GM18868 (cell line): ENCODE measurements around the gene CCDC127.
"Not testable (repeated sequence)": the region's sequence is repeated elsewhere in the genome, so short reads cannot be mapped to it uniquely, and the experiment has no call there.

ENCODE experiments used
- ATAC-seq: cut with Tn5 transposase; IDR thresholded peaks from one replicate; pipeline ENCODE4 v1.9.1; 2021; ENCODE audit warnings: mild to moderate bottlenecking, moderate library complexity; ENCODE audit not compliant: unreplicated experiment

CCDC127 gene

GRCh38 chr5:204462-204861 is 13.5 kb downstream of the CCDC127 start:
- no peak for ATAC-seq

GRCh38 chr5:204001-204400 is 14.0 kb downstream of the CCDC127 start:
- no peak for ATAC-seq

GRCh38 chr5:203246-203930 is 14.6 kb downstream of the CCDC127 start:
- ATAC-seq, result no peak

DNA sequence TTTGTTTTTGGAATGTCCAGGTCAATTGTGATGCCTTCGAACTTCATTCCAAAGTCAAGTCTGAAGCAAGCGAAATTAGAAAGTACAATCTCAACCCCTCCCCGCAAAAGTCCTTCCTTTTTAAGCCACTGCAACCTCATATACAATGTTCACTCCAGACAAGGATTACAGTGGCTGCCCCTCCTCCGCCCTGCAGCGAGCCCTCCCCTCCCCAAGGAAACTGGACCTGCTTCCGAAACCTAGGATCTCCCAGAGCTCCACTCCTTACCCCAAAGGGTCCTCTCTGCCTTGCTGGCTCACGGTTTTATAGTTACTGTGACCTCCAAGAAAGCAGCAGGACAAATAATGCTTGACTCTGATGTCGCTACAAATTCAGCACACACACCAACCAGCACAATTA is 16.3 kb downstream of the CCDC127 start:
- no peak for ATAC-seq

- no peak for ATAC-seq
Observed at GRCh38 chr5:200985-201384, 17.0 kb downstream of the CCDC127 start.

GRCh38 chr5:199950-200645 is 17.9 kb downstream of the CCDC127 start:
- no peak for ATAC-seq

GRCh38 chr5:199197-199949 is 18.6 kb downstream of the CCDC127 start:
- ATAC-seq, result no peak

DNA sequence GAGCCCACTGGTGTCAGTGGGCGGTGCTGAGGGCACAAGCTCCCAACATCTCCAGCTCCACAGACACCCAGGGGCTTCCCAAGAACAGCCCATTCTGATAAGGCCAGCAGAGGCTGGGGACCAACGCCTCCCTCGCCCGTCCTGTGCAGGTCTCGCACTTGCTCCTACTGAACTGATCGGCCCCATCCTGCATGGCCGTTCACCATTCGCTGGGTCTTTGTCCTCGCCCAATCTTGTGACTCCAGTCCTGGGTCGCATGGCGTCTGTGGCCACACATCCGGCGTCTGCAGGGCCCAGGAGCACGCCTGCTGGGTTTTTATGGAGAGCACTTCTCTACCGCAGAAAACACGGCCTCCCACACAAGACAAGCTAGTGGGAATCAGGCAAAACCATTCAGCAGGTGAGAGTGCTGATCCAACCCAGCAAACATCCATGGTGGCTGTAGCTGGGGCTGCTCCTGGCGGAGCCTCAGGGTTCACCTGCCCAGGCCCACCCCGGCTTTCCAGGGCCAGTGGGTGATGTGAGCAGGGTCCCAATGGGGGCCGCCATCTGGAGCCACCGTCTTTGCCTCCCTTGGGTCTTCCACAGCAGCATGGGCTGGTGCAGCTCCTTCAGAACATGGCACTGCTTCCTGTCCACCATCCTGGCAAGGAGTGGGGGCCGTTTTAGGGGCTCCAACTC is 19.3 kb downstream of the CCDC127 start:
- ATAC-seq, result no peak

DNA sequence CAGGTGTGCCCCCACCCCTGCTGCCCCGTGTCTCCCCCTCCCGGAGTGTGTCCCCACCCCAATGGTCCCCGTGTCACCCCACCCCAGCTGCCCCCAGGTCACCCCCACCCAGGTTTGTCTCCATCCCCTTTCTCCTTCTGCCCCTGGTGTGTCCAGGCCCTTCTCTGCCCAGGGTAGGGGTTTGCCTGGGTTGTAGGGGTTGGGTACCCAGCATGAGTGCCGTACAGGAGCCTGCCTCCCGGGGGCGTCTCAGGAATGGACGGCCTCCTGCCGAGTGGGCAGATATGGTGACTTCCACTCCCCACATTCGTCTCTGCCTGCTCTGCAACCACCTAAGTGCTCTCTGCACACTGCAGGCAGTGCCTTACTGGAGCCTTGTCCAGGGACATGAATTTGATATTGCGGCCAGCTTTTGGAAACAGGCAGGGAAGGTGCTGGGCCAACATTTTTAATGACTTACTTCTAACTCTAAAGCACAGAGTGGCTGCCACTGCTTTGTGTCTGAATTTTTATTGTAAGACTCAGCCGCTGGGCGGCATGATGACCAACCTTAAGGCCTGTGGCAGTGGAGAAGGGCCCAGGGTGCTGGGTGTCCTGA is 20.0 kb downstream of the CCDC127 start:
- no peak for ATAC-seq

DNA sequence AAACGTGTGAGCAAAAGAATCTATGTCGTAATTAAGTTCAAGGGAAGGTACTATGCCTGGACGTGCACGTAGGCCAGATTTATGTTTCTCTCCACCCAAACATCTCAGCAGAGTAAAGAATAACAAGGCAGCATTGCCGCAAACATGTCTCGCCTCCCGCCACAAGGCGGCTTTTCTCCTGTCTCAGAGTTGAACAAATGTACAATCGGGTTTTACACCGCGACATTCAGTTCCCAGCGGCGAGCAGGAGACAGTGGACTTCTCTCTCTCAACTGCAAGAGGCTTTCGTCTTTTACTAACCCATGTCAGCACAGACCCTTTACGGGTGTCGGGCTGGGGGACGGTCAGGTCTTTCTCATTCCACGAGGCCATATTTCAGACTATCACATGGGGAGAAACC is 20.9 kb downstream of the CCDC127 start:
- not testable (repeated sequence) for ATAC-seq

DNA sequence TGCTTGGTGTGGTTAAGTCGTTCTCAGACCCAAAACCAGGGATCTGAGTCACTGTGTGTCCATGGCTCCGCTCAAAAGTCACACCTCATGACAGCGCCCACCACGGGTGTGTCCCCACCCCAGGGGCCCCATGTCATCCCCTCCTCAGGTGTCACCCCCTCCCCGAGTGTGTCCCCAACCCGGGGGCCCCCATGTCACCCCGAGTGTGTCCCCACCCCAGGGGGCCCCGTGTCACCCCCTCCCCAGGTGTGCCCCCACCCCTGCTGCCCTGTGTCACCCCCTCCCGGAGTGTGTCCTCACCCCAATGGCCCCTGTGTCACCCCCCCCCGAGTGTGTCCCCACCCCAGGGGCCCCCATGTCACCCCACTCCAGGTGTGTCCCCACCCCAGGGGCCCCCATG is 21.6 kb downstream of the CCDC127 start:
- no peak for ATAC-seq

- ATAC-seq, result no peak
Observed at GRCh38 chr5:195401-196160, 22.4 kb downstream of the CCDC127 start.

DNA sequence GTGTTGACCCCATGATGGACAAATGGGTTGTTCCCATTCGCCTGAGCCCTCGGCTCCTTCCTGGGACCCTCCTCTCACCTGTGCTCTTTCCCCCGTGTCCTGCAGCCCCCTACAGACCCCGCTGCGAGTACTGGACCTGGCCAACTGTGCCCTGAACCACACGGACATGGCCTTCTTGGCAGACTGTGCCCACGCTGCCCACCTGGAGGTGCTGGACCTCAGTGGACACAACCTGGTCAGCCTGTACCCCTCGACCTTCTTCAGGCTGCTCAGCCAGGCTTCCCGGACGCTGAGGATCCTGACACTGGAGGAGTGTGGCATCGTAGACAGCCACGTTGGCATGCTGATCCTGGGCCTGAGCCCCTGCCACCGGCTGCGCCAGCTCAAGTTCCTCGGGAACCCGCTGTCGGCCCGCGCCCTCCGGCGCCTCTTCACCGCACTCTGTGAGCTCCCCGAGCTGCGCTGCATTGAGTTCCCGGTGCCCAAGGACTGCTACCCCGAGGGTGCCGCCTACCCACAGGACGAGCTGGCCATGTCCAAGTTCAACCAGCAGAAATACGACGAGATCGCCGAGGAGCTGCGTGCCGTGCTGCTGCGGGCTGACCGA is 23.2 kb downstream of the CCDC127 start:
- ATAC-seq, result no peak

GRCh38 chr5:194102-194501 is 23.9 kb downstream of the CCDC127 start:
- ATAC-seq, result no peak

DNA sequence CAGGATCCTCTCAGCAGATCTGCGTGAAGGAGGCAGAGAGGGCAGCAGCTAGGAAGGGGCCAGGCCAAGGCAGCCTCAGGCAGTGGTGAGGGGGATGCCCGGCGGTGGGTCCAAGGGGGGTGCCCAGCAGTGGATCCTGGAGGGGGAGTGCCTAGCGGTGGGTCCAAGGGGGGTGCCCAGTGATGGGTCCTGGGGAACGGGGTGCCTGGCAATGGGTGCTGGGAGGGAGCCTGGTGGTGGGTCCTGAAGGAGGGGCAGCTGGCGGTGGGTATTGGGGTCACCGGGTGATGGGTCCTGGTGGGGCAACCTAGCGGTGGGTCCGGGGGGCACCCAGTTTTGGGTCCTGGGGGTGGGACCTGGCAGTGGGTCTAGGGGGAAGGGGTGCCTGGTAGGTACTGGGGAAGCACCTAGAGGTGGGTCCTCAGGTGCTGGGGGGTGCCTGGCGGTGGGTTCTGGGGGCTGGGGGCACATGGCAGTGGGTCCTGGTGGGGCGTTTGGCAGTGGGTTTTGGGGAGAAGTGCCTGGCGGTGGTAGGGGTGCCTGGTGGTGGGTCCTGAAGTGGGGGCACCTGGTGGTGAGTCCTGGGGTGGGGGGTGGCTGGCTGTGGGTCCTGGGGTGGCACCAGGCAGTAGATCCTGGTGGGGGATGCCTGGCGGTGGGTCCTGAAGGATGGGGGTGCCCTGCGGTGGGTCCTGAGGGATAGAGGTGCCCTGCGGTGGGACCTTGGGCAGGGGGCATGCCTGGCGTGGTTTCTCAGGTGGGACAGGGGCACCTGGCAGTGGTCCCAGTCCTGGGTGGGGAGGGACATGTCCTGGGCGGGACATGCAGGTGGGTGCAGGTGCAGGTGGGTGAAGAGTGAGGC is 24.8 kb downstream of the CCDC127 start:
- no peak for ATAC-seq

DNA sequence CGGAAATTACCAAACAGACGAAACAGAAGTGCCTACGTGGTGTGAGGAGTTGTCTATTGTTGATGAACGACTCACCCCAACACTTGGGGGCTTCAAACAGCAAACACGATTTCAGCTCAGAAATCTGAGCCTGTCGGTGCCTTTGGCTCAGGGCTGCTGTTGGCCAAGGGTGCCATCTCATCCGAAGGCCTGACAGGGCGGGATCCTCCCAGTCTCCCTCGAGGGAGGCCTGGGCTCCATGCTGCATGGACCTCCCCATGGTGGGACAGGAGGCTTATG is 25.3 kb downstream of the CCDC127 start:
- no peak for ATAC-seq

- no peak for ATAC-seq
Observed at GRCh38 chr5:191949-192690, 25.8 kb downstream of the CCDC127 start.
